OCI-LY7 (cell line): ENCODE measurements around the gene MUC12. TPM values are rescaled to one million over a fixed set of nuclear protein-coding genes. Genes with fewer than 3 reads are reported as not detected.
"Not testable (repeated sequence)": the region's sequence is repeated elsewhere in the genome, so short reads cannot be mapped to it uniquely, and the experiment has no call there.

Experiments used
- BruUV-seq: library from RNA; stranded (reverse); fragments of 400-500 nt; replicated peaks from 2 replicates; lab custom pipeline; 2021; lab: Mats Ljungman, UMichigan
- CTCF ChIA-PET: fragments of 300-600 bp; sonication (Branson Sonifier 250); formaldehyde crosslinking; loops from one replicate; lab custom pipeline; 2022; ENCODE audit warnings: antibody characterized with exemption; ENCODE audit not compliant: unreplicated experiment; lab: Charles Lee
- POLR2A ChIA-PET: fragments of 300-600 bp; sonication (Branson Sonifier 250); formaldehyde crosslinking; loops from one replicate; lab custom pipeline; 2022; ENCODE audit warnings: antibody characterized with exemption; lab: Charles Lee
- DNase-seq: peaks from one replicate; pipeline ENCODE4 v3.0.0-alpha.2; 2015; ENCODE audit warnings: low spot score
- H2AFZ ChIP-seq: fragments of 200-600 bp; sonication (generic), shearing (Covaris generic); 2 replicates; pipeline ENCODE4 v1.6.1; 2014; ENCODE audit warnings: mild to moderate bottlenecking, antibody characterized with exemption, low read length, moderate library complexity
- H3K27ac ChIP-seq: fragments of 200-600 bp; sonication (generic); 2 replicates; pipeline ENCODE4 v1.5.1; 2014; ENCODE audit warnings: mixed run types, low read depth, mild to moderate bottlenecking, moderate library complexity, low read length, inconsistent platforms; ENCODE audit not compliant: poor library complexity, severe bottlenecking
- H3K36me3 ChIP-seq: fragments of 200-600 bp; sonication (generic); 2 replicates; pipeline ENCODE4 v1.6.1; 2014; ENCODE audit warnings: mild to moderate bottlenecking, antibody characterized with exemption, low read length, moderate library complexity, mixed read lengths; ENCODE audit not compliant: insufficient read depth
- H3K4me1 ChIP-seq: fragments of 200-600 bp; sonication (generic); 2 replicates; pipeline ENCODE4 v1.5.1; 2014; ENCODE audit warnings: mild to moderate bottlenecking, low read length; ENCODE audit not compliant: insufficient read depth, poor library complexity, severe bottlenecking
- H3K4me2 ChIP-seq: fragments of 200-600 bp; sonication (generic); 2 replicates; pipeline ENCODE4 v1.6.1; 2014; ENCODE audit warnings: mild to moderate bottlenecking, low read length
- H3K4me3 ChIP-seq: fragments of 200-600 bp; sonication (generic); 2 replicates; pipeline ENCODE4 v1.5.1; 2014; ENCODE audit warnings: mild to moderate bottlenecking, low read depth, low read length; ENCODE audit not compliant: poor library complexity, severe bottlenecking
- H3K79me2 ChIP-seq: fragments of 200-600 bp; sonication (generic); 2 replicates; pipeline ENCODE4 v1.6.1; 2016; ENCODE audit warnings: low read depth, mild to moderate bottlenecking, low read length, moderate library complexity, mixed read lengths; ENCODE audit not compliant: insufficient read depth
- H3K9me2 ChIP-seq: fragments of 200-600 bp; sonication (generic); 2 replicates; pipeline ENCODE4 v1.6.1; 2016; ENCODE audit warnings: mild to moderate bottlenecking, low read length, mixed read lengths; ENCODE audit not compliant: insufficient read depth
- H3K9me3 ChIP-seq: fragments of 200-600 bp; sonication (generic); 2 replicates; pipeline ENCODE4 v1.6.1; 2014; ENCODE audit warnings: mild to moderate bottlenecking, mixed run types, low read length, mixed read lengths
- H4K20me1 ChIP-seq: fragments of 200-600 bp; sonication (generic); 2 replicates; pipeline ENCODE4 v1.6.1; 2014; ENCODE audit warnings: mild to moderate bottlenecking, antibody characterized with exemption, low read length, moderate library complexity, mixed read lengths; ENCODE audit not compliant: insufficient read depth
- CTCF ChIP-seq: fragments of 200-600 bp; sonication (generic); conservative IDR thresholded peaks from 2 replicates; pipeline ENCODE4 v1.5.1; 2014; ENCODE audit warnings: mild to moderate bottlenecking, antibody characterized with exemption, low read length, moderate library complexity, mixed read lengths
- EZH2phosphoT487 ChIP-seq: fragments of 200-600 bp; sonication (generic); IDR thresholded peaks from 2 replicates; pipeline ENCODE4 v1.6.1; 2018; ENCODE audit warnings: low read depth, borderline replicate concordance, mild to moderate bottlenecking, mixed run types, antibody characterized with exemption, low read length, moderate library complexity, mixed read lengths
- intact Hi-C: fragments of 100-400 bp; cut with micrococcal nuclease; formaldehyde crosslinking; loops from one replicate; pipeline ENCODE4 v1.10.0; 2022; ENCODE audit not compliant: unreplicated experiment
- total RNA-seq, 2 experiments: library from RNA; depleted of rRNA in 1 of 2; stranded (reverse); fragments of >200 nt in 1 of 2; shearing (Covaris generic) in 1 of 2; gene quantifications; 2 replicates each; pipeline ENCODE4 v1.2.3, GENCODE V29; 2014 to 2022

Gene MUC12
- total RNA-seq, 2 experiments from 2014 or later: not detected

- Histone ChIP-seq H3K79me2 (no peaks in the 10 kb centered on the region), H2AFZ (no peak overlapping the region), H3K4me2 (no peak overlapping the region), H3K27ac (no peak overlapping the region), H3K4me3 (no peak overlapping the region), H3K9me3 (no peaks in the 10 kb centered on the region), H3K4me1 (no peaks in the 10 kb centered on the region), H3K9me2 (no peaks in the 10 kb centered on the region), H3K36me3 (no peaks in the 10 kb centered on the region), H4K20me1 (no peaks in the 10 kb centered on the region)
- TF ChIP-seq CTCF (no peak), EZH2phosphoT487 (no peak)
- CTCF ChIA-PET: no interaction called here
- intact Hi-C loops: no loop called here
- POLR2A ChIA-PET: no interaction called here
- no TSS peak for BruUV-seq
- DNase-seq: no peak
Observed at GRCh38 chr7:100983451-100984187, 14.3 kb downstream of the MUC12 start.

- POLR2A ChIA-PET: not testable (repeated sequence)
Observed at GRCh38 chr7:100984241-100984918, 15.0 kb downstream of the MUC12 start.

GRCh38 chr7:100985033-100985797, 15.8 kb downstream of the MUC12 start:
- H3K79me2 ChIP-seq, H2AFZ ChIP-seq, H3K4me1 ChIP-seq, BruUV-seq, DNase-seq, H3K36me3 ChIP-seq, H3K4me3 ChIP-seq, H3K9me3 ChIP-seq, H3K4me2 ChIP-seq, CTCF ChIA-PET, H3K9me2 ChIP-seq, H3K27ac ChIP-seq, H4K20me1 ChIP-seq, POLR2A ChIA-PET, intact Hi-C loops: not testable (repeated sequence)

More at GRCh38 chr7:100984241-100984918, 15.0 kb downstream of the MUC12 start:
- CTCF ChIA-PET, H3K9me2 ChIP-seq, H3K79me2 ChIP-seq, H2AFZ ChIP-seq, DNase-seq, H3K4me1 ChIP-seq, H4K20me1 ChIP-seq, H3K4me2 ChIP-seq, H3K9me3 ChIP-seq, H3K4me3 ChIP-seq, H3K36me3 ChIP-seq, BruUV-seq, intact Hi-C loops, H3K27ac ChIP-seq: not testable (repeated sequence)
